GM12878 (cell line): Measurements from ENCODE around the gene ZNF616. TPM values are rescaled to one million over a fixed set of nuclear protein-coding genes. Genes with fewer than 3 reads are reported as not detected.

ENCODE experiments used
- ATAC-seq: fragments of 200-7000 bp; cut with Tn5 transposase; 3 replicates; pipeline ENCODE4 v1.9.1; 2020; ENCODE audit warnings: mild to moderate bottlenecking, moderate library complexity
- BruUV-seq: library from RNA; stranded (reverse); fragments of 400-500 nt; replicated peaks from 2 replicates; lab custom pipeline; 2021; lab: Mats Ljungman, UMichigan
- CTCF ChIA-PET: fragments of 300-600 bp; sonication (Branson Sonifier 250); formaldehyde crosslinking; extraction: SDS; loops from one replicate; lab custom pipeline; 2021; ENCODE audit warnings: inconsistent platforms; lab: Yijun Ruan, JAX
- POLR2A ChIA-PET: fragments of 350-600 bp; formaldehyde crosslinking; extraction: SDS; loops from one replicate; lab custom pipeline; 2021; ENCODE audit warnings: inconsistent platforms; lab: Charles Lee
- RAD21 ChIA-PET: fragments of 300-600 bp; sonication (Branson Sonifier 250); formaldehyde crosslinking; loops from one replicate; lab custom pipeline; 2023; ENCODE audit warnings: antibody characterized with exemption; ENCODE audit not compliant: unreplicated experiment; lab: Charles Lee
- SMC1A ChIA-PET: fragments of 300-600 bp; sonication (Branson Sonifier 250); formaldehyde crosslinking; loops from one replicate; lab custom pipeline; 2023; ENCODE audit not compliant: unreplicated experiment, uncharacterized antibody; lab: Charles Lee
- DNase-seq: peaks from one replicate; pipeline ENCODE4 v3.0.0-alpha.2; 2011; ENCODE audit warnings: low read depth, low spot score
- FAIRE-seq: peaks from 3 replicates; lab custom pipeline; 2011; peaks lifted over from hg19 to GRCh38; lab: Jason Lieb, UNC
- H2AFZ ChIP-seq: 2 replicates; pipeline ENCODE4 v1.6.0; 2011; ENCODE audit warnings: low read depth, low read length, control low read depth; ENCODE audit not compliant: control insufficient read depth
- H3K27ac ChIP-seq: 2 replicates; pipeline ENCODE4 v1.5.1; 2011; ENCODE audit warnings: control low read depth; ENCODE audit not compliant: control insufficient read depth, insufficient read depth
- H3K27me3 ChIP-seq, 2 experiments: replicated peaks in 1 of 2; 2 replicates each; pipeline versions ENCODE4 v1.6.0 to v1.6.1; 2011; ENCODE audit warnings: low read length in 1 of 2; ENCODE audit not compliant: control insufficient read depth in 2 of 2, insufficient read depth in 2 of 2
- H3K36me3 ChIP-seq, 2 experiments: 2 replicates each; pipeline ENCODE4 v1.5.1; 2011; ENCODE audit warnings: low read length in 1 of 2; ENCODE audit not compliant: control insufficient read depth in 2 of 2, insufficient read depth in 2 of 2
- H3K4me1 ChIP-seq: 2 replicates; pipeline ENCODE4 v1.6.1; 2011; ENCODE audit warnings: mild to moderate bottlenecking, low read length, moderate library complexity, mixed read lengths; ENCODE audit not compliant: control insufficient read depth, insufficient read depth
- H3K4me2 ChIP-seq: 2 replicates; pipeline ENCODE4 v1.6.0; 2011; ENCODE audit warnings: control low read depth; ENCODE audit not compliant: control insufficient read depth, insufficient read depth
- H3K4me3 ChIP-seq: fragments of 200-600 bp; sonication (generic); 2 replicates; pipeline ENCODE4 v1.5.1; 2016
- H3K79me2 ChIP-seq: 2 replicates; pipeline ENCODE4 v1.6.0; 2011; ENCODE audit warnings: low read length; ENCODE audit not compliant: control insufficient read depth, insufficient read depth
- H3K9ac ChIP-seq: 2 replicates; pipeline ENCODE4 v1.8.0; 2011; ENCODE audit warnings: low read length, control low read depth, mixed read lengths; ENCODE audit not compliant: control insufficient read depth, insufficient read depth
- H3K9me3 ChIP-seq: replicated peaks from 3 replicates; pipeline ENCODE4 v1.5.1; 2011; ENCODE audit warnings: mild to moderate bottlenecking, low read length; ENCODE audit not compliant: control insufficient read depth, insufficient read depth
- H4K20me1 ChIP-seq: 2 replicates; pipeline ENCODE4 v1.6.0; 2011; ENCODE audit not compliant: control insufficient read depth, insufficient read depth
- CBFB ChIP-seq: IDR thresholded peaks from 2 replicates; pipeline ENCODE4 v1.6.1; 2016; ENCODE audit warnings: antibody characterized with exemption, low read depth
- RAD51 ChIP-seq: fragments of 450-650 bp; IDR thresholded peaks from 2 replicates; pipeline ENCODE4 v1.6.1; 2016; ENCODE audit warnings: moderate library complexity, mild to moderate bottlenecking, inconsistent platforms
- REST ChIP-seq: IDR thresholded peaks from 2 replicates; pipeline ENCODE4 v1.6.1; 2012; ENCODE audit warnings: mild to moderate bottlenecking, low read depth, low read length
- SMAD5 ChIP-seq: IDR thresholded peaks from 2 replicates; pipeline ENCODE4 v1.6.1; 2016; ENCODE audit warnings: antibody characterized with exemption, low read depth
- ZBED1 ChIP-seq: IDR thresholded peaks from 2 replicates; pipeline ENCODE4 v1.6.1; 2016; ENCODE audit warnings: borderline replicate concordance
- ZBTB4 ChIP-seq: fragments of 450-650 bp; formaldehyde crosslinking; IDR thresholded peaks from 2 replicates; pipeline ENCODE4 v1.4.0; 2022; ENCODE audit warnings: mild to moderate bottlenecking, moderate library complexity
- WGBS: methylation state at CpG from one replicate; pipeline ENCODE4 v1.1.6; 2016; ENCODE audit warnings: low lambda C conversion rate; ENCODE audit not compliant: insufficient replicate concordance, insufficient coverage; ENCODE audit errors: missing lambda C conversion rate; 5-methylcytosine and 5-hydroxymethylcytosine counted together
- in situ Hi-C: fragments of 300-500 bp; cut with MboI; formaldehyde crosslinking; loops from 9 replicates; pipeline ENCODE4 v1.14.3; 2018; ENCODE audit warnings: mixed read lengths
- intact Hi-C: fragments of 100-400 bp; cut with micrococcal nuclease; formaldehyde crosslinking; loops from one replicate; pipeline ENCODE4 v1.14.2; 2022; ENCODE audit not compliant: unreplicated experiment
- polyA plus RNA-seq, 11 experiments: library from polyadenylated mRNA; depleted of rRNA in 4 of 11; unstranded in 6 of 11; stranded (reverse) in 5 of 11; fragments of >200 nt; fragmentation: Nextera tagmentation in 4 of 11; fragmentation: Illumina TruSeq in 1 of 11; extraction: Ambion mirVana in 4 of 11; extraction: Trizol in 1 of 11; gene quantifications; 1 replicate in 1 of 11; 2 replicates in 10 of 11; pipeline versions ENCODE4 v1.2.1 to v1.2.3, GENCODE V29; 2011 to 2016; ENCODE audit warnings: inconsistent platforms in 2 of 11, missing spikeins in 2 of 11, low read depth in 1 of 11
- total RNA-seq, 4 experiments: library from RNA; depleted of rRNA in 3 of 4; stranded (reverse); fragments of >200 nt in 3 of 4; fragmentation: Illumina TruSeq in 1 of 4; extraction: Trizol in 1 of 4; gene quantifications; 2 replicates each; pipeline versions ENCODE4 v1.2.1 to v1.2.3, GENCODE V29; 2013 to 2021

Gene ZNF616
- total and polyA plus RNA-seq, 10 of the 15 experiments (the other 5 are each of a cell fraction or from before 2014, with no cell fraction given) = 1.1 to 5.9 (median 3.8) TPM

- in situ Hi-C loops = no loop called here
- RAD21 ChIA-PET = interaction anchor here (1.7 kb wide), 1 partner anchor 17 kb away, joined by 7 read pairs; the partner anchor contains the start of gene PPP2R1A
Measured at GRCh38 chr19:52172347-52172746, 32.6 kb upstream of the ZNF616 start.

More at GRCh38 chr19:52172347-52172746, 32.6 kb upstream of the ZNF616 start:
- ChIA-PET SMC1A (interaction anchor here (0.9 to 1.5 kb wide), 5 partner anchors 12 to 65 kb away, joined by 3 to 4 read pairs (median 4); partner anchors contain the start of genes PPP2R1A and ZNF616), POLR2A (interaction anchor here (2.6 kb wide), 1 partner anchor 17 kb away, joined by 10 read pairs; the partner anchor contains the start of gene PPP2R1A), CTCF (interaction anchor here (1.9 to 2.1 kb wide), 2 partner anchors 17 to 65 kb away, joined by 8 read pairs; partner anchors contain the start of gene PPP2R1A)
- H3K9ac ChIP-seq = no peak overlapping the region
- TF ChIP-seq SMAD5 (no peak), RAD51 (no peak), REST (no peak), ZBTB4 (no peak), CBFB (no peak), ZBED1 (no peak)
- intact Hi-C loops = no loop called here
- H3K79me2 ChIP-seq = peaks cover 3% of the 10 kb centered on the region; the same call in 1 of the 2 replicates
- no peaks in the 10 kb centered on the region for H4K20me1 ChIP-seq
- H3K27ac ChIP-seq = no peak overlapping the region
- no TSS peak for BruUV-seq
- peak overlapping the region; percentile 88; the same call in 1 of the 2 replicates for H2AFZ ChIP-seq
- FAIRE-seq (no peak), DNase-seq (no peak), ATAC-seq (no peak)
- H3K27me3 ChIP-seq = no peaks in the 10 kb centered on the region
- no peaks in the 10 kb centered on the region for H3K36me3 ChIP-seq
- peaks cover 4% of the 10 kb centered on the region for H3K4me1 ChIP-seq
- WGBS = 100% methylated on average over 1 of the region's 1 CpG
- peak overlapping the region; percentile 93; the same call in 1 of the 2 replicates for H3K4me2 ChIP-seq
- no peak overlapping the region for H3K4me3 ChIP-seq
- peaks cover 14% of the 10 kb centered on the region; the same call in 2 of the 3 replicates for H3K9me3 ChIP-seq
